Measurements from ENCODE around the gene TMPRSS11F.

DNA sequence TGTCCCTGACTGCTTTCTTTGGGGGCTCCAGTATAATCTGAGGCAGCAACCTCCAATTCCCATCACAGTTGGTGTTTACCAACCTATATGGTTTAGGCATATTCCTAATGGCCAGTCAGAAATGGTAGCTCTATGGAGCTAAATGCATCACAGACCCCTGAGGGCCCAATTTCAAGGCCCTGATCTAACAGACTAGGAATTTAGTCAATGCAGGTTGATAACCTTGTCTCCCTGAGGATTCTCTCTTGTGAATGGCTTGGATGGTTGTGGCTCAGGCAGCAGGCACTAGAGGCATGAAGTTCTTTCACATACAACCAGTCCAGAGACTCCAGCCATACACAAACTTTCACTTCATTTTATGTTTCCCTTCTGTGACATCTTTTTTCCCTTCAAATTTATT, 59.4 kb downstream of the TMPRSS11F start:
- TF ChIP-seq POLR2AphosphoS5 (IDR thresholded peaks at IDR 0.05; ENCODE audit: borderline replicate concordance, low read depth, low read length), result no peak
- TF ChIP-seq EZH2 (IDR thresholded peaks at IDR 0.05), result no peak
